Activated CD4-positive, alpha-beta T cell treated with anti-CD3 and anti-CD28 coated beads for 4 hours (primary cell): Measurements from ENCODE around the gene RAB1B.

Experiments used
- DNase-seq, 2 donors: peaks; one replicate each; pipeline ENCODE4 v3.0.0-alpha.2; 2020

Gene RAB1B

GRCh38 chr11:66325263-66325671 lies 56.8 kb downstream of the RAB1B start:
- DNase-seq: no peak

- no peak for DNase-seq
Observed at GRCh38 chr11:66326261-66327111, 58.0 kb downstream of the RAB1B start.
